Fibroblast of the aortic adventitia (primary cell): ENCODE measurements around the gene DPT. TPM values are rescaled to one million over a fixed set of nuclear protein-coding genes. Genes with fewer than 3 reads are reported as not detected.

Experiments
- DNase-seq: peaks from one replicate; pipeline ENCODE4 v3.0.0-alpha.2; 2010; ENCODE audit warnings: low read depth
- H3K4me3 ChIP-seq: 2 replicates; pipeline ENCODE4 v1.5.1; 2011; ENCODE audit warnings: low read depth, mild to moderate bottlenecking, control low read depth, low read length, moderate library complexity
- total RNA-seq: library from RNA; depleted of rRNA; stranded (reverse); fragments of >200 nt; gene quantifications from 2 replicates; pipeline ENCODE4 v1.2.3, GENCODE V29; 2012; ENCODE audit warnings: low replicate concordance
- TF ChIP-seq, protein P1 (sequence below): IDR thresholded peaks from 2 replicates; pipeline ENCODE4 v1.5.1; 2011; ENCODE audit warnings: mild to moderate bottlenecking, low read length, control low read depth, inconsistent platforms; ENCODE audit not compliant: insufficient read depth

DPT gene
- total RNA-seq, 1 donor, result 8.8 TPM

DNA sequence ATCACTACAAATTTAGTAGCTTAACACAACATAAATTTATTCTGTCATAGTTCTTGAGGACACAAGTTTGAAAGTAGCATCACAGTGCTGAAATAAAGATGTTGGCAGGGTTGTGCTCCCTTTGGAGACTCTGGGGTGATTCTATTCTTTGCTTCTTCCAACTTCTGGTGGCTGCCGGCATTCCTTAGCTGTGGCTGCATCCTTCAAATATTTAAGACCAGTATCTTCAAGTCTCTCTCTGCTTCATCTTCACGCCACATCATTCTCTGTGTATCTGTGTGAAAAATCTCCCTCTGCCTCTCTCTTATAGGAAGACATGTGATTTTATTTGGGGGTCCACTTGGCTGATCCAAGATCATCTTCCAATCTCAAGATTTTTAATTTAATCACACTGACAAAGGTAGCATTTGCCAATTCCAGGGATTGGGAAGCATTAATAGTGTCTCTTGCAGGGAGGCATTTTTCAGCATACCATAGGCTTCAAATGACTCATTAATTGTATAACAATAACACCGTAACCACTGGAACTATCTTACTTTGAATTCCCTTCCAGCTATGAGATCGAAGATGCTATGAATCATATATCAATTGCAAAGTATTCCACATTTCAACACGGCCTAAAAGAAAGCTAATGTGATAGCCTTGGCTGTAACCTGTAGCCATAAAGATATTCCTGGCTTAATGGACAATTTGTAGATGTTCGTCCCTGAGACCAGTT, 74.6 kb downstream of the DPT start:
- no peak overlapping the region for H3K4me3 ChIP-seq
- peak; percentile 57 for DNase-seq
- TF ChIP-seq, protein P1, sequence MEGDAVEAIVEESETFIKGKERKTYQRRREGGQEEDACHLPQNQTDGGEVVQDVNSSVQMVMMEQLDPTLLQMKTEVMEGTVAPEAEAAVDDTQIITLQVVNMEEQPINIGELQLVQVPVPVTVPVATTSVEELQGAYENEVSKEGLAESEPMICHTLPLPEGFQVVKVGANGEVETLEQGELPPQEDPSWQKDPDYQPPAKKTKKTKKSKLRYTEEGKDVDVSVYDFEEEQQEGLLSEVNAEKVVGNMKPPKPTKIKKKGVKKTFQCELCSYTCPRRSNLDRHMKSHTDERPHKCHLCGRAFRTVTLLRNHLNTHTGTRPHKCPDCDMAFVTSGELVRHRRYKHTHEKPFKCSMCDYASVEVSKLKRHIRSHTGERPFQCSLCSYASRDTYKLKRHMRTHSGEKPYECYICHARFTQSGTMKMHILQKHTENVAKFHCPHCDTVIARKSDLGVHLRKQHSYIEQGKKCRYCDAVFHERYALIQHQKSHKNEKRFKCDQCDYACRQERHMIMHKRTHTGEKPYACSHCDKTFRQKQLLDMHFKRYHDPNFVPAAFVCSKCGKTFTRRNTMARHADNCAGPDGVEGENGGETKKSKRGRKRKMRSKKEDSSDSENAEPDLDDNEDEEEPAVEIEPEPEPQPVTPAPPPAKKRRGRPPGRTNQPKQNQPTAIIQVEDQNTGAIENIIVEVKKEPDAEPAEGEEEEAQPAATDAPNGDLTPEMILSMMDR, result no peak

DNA sequence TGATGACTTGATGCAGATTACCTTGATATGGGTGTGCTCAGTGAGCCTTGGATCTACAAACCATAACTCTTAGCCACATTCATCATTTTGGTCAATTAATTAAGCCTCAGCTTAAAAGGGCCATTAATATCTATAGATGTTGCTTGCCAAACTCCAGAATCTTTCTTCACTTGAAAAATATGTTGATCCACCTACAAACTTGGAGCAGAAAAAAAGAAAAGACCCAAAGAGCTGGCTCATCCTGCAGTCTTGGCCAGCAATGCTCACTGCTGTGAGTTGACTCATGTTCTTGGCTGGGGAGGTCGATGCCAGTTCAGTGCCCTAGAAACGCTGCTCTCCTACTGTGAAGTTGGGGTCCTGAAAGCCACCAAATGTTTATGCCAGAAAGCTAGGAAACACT, 75.4 kb downstream of the DPT start:
- H3K4me3 ChIP-seq, result no peak overlapping the region
- TF ChIP-seq, protein P1, result no peak
- peak; percentile 65 for DNase-seq

DNA sequence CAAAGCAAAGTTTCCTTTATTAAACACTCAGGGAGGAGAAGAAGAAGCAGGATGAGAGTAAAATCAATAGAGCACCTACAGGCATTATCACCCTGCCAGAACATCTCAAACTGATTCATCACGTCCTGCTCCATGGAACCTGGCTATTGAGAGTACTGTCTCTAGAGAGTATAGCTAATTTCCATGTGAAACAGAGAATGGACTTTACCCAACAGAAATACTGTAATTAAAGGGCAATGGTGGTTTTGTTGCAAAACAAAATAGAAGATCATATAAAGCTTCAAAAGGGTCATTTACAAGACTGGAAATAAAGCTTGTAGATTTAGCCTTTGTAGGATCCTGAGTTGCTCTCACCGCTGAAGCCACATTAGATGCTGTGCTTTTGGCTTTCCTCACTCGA, 83.3 kb downstream of the DPT start:
- TF ChIP-seq, protein P1, result no peak
- H3K4me3 ChIP-seq, result no peak overlapping the region
- no peak for DNase-seq

Other genes starting within 250 kb of the DPT start
- gene XCL2, start 185.2 kb downstream of the DPT start, total RNA-seq, result not detected in 2 replicates
- not detected in 2 replicates for gene XCL1, start 152.6 kb downstream of the DPT start, total RNA-seq